GM19351 (cell line): Measurements from ENCODE around the gene ZFP62.
"Not testable (repeated sequence)": the region's sequence is repeated elsewhere in the genome, so short reads cannot be mapped to it uniquely, and the experiment has no call there.

ENCODE experiments used
- ATAC-seq: cut with Tn5 transposase; IDR thresholded peaks from one replicate; pipeline ENCODE4 v1.9.1; 2021; ENCODE audit warnings: mild to moderate bottlenecking, moderate library complexity; ENCODE audit not compliant: unreplicated experiment

ZFP62 gene

DNA sequence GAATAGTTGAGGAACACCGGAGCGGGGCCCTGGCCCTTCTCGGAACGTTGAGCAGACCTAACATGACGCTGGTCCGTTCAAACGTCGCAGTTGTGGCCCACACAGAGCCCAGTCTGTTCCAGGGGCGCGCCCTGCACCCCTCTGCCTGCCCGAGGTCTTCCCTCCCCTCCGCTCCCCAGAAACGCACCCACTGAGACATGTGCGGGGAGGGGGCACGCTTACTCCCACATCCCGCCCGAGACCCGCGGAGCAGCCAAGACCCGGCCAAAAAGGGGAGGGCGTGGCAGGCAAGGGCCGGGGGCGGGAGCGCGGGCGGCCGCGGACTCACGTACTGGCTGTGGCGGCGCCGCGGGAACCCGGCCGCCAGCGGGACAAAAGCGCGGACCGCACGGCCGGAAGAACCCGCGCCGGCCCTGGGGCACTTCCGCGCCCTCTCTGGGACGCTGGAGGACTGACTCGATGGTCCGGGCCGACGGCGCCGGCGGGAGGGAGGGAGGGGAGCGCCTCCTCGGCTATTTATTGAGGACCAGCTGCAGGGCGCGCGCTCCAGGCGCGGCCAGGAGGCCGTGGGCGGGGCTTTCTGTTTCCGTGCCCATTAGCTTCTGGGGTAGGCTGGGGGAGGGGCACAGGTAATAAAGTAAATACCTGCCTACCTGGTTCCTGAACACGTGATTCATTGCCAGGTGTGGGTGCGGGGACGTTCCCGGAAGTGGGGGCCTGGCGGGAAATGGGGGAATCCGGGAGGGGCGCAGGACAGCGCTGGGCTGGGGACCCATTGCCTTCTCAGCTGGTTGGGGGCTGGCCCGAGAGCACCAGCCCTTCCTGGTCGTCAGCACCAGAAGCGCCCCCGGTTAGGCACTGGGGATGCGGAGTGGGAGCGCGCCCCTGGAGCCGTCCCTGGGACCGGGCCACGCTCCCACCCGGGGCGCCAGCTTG, at the start of gene ZFP62:
TSS of gene ZFP62 (minus strand) at position 390 of the 936 bp plus-strand sequence. CDS start at position 333, 57 bp downstream.
- ATAC-seq, result peak; percentile 77

DNA sequence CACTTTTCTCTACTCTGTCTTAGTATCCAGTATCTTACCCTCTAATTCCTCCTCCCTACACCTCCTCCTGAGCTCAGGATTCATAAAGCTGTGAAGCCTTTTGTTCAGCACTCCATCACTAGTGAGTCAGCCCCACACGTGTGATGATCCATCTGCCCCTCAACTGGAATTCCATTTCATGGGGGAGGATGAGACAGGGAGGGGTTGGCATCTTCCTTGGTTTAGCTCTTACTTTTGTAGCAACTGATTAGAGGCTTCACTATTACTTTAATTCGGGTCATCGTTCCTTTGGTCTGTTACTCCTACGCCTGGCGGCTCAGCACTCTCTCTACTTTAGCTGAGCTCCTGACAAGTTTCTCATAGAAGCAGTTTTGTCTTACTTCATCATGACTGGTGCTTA, 49.7 kb upstream of the ZFP62 start:
- ATAC-seq, result no peak

DNA sequence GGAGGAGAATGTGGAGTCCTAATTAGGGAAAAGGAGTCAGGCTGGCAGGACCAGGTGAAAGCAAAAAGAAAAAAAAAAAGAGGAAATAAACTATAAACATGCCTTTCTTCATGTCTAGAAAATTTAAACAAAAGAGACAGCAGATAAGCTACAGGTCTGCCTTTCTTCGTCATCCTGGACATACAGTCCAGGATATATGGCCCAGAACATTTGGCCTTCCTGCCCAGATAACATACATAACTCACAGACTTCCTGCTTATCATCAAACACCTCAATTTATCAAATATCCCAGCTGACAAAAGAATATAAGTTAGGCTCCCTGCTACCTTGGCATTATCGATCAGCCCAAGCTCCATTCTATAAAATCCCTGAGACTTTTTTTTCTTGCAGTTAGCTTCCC, 49.1 kb upstream of the ZFP62 start:
- no peak for ATAC-seq

DNA sequence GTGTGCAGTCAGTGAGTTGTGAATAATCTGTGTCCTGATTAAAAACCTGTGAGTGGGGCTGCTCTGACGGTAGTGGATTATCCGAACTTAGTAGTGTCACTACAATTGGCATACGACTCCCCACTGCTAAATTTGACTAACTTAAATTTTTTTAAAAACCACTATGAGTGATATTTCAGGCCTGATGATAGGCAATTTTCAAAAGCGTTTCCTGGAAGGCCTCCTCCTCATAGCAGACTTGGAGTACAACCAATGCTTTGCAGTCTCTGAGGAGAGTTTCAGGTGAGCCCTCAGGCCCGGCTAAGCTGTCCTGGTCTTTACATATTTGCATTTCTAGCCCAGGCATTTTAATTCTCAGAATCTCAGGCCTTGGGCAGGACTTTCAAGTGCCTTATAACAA, 48.7 kb upstream of the ZFP62 start:
- ATAC-seq, result no peak

DNA sequence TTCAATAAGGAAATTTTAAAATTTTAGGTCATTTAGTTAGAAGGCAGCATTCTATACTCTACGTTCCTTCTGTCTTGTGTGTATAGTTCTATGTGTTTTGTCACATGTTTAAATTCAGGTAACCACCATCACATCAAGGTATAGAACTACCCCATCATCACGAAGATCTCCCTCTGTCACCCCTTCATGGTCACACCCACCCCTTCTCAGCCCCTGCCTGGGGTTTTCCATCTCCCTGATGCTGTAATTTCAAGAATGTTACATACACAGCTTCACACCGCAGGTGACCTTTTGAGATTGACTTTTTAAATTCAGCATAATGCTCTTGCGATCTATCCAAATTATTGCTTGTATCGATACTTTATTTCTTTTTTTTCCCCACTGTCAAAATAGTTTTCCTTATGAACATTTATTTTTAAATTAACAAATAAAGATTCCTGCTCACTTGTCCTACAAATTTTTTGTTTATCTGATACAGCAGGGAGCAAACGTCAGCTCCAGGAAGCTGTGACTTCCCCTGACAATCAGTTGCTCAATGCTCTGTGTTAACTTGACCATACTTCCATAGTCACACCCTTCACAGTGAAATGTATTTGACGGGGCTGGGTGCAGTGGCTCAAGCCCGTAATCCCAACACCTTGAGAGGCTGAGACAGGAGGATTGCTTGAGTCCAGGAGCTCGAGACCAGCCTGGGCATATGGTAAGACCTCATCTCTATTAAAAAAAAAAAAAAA, 48.1 kb upstream of the ZFP62 start:
- ATAC-seq, result no peak

DNA sequence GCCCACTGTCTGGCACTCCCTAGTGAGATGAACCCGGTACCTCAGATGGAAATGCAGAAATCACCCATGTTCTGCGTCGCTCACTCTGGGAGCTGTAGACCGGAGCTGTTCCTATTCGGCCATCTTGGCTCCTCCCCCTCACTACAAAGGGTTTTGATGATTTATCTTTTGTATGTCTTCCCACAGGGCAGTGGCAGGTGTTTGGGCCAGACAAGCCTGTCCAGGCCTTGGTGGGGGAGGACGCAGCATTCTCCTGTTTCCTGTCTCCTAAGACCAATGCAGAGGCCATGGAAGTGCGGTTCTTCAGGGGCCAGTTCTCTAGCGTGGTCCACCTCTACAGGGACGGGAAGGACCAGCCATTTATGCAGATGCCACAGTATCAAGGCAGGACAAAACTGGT, 47.3 kb upstream of the ZFP62 start:
- ATAC-seq, result no peak

DNA sequence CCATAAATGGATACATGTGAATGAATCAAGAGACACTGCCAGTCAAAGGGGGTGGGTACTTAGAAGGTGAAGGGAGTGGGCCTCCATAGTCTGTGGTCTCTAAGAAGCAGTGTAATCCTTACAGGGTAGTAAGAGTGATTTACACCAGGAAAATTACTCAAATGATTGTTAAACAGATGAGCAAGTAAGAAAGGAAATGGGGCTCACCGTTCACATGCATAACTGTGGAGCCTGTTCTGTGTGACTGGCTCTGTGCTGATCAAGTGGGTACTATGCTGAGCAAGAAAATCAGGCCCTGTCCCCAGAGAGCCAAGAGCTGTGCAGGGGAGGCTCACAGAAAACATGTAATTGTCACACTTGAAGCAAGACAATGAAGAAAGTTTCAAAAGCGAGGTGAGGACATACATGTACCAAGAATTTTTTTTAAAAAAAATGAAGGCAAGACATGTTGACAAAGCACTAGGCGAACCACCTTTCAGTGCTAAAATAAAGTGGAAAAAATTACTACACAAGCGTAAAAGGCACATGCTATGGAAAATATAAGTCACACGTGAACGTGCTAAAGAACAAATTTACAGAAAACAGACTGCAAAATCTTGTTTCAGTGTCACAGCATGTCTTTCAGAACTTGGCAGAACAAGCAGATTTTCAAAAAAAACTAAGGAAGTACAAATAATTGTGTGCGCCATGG, 40.4 kb upstream of the ZFP62 start:
- no peak for ATAC-seq

DNA sequence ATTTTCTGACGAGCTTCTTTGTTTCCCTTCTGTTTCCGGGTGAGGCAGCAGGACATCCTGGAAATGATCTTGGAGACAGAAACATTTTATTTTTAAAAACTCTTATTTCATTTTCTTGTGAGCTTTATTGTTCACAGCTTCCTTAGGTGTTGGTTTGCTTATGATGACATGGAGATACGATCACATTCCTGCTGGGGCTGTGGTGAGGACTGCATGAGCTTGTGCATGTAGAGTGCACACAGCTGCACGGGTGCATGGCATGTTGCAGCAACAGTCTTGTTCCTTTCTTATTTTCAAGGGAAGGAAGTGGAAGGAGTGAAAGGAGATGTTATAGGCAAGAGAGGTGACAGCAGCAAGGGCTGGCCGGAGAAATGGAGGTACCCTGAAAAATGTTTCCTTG, 39.1 kb upstream of the ZFP62 start:
- ATAC-seq, result no peak

DNA sequence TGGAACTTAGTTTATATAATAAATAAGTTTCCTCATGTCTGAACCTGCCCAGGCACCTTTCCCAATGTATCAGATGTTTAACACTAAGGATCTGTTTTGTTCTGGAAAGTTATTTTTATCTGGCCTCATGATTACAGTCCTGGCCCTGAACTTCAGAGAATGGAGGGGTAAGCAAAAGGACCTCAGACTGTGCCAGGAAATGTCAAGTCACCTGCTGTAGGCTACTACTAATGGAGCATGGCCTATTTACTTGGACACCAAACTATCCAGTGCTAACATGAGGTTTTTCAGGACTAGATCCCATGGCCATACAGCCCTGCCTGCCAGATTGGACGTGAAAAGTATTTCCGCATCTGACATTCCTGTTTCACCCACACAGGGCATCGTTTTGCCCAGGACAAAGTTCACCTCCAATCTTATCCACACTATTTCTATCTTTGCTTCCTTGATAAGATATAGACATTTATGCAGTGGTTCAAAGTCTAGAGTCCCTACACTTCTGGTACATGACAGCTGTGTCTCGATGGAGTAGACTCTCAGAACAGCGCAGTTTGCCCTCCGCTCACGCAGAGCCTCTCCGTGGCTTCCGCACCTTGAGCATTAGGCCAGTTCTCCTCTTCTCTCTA, 37.7 kb upstream of the ZFP62 start, which contains the start of gene BTNL8:
TSS of gene BTNL8 (plus strand) at position 539 of the 626 bp plus-strand sequence. CDS start 152 bp downstream, outside the sequence.
- ATAC-seq, result no peak

DNA sequence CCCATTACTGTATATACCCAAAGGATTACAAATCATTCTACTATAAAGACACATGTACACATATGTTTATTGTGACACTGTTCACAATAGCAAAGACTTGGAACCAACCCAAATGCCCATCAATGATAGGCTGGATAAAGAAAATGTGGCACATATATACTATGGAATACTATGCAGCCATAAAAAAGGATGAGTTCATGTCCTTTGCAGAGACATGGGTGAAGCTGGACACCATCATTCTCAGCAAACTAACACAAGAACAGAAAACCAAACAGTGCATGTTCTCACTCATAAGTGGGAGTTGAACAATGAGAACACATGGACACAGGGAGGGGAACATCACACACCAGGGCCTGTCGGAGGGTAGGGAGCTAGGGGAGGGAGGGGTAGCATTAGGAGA, 34.3 kb upstream of the ZFP62 start:
- not testable (repeated sequence) for ATAC-seq

DNA sequence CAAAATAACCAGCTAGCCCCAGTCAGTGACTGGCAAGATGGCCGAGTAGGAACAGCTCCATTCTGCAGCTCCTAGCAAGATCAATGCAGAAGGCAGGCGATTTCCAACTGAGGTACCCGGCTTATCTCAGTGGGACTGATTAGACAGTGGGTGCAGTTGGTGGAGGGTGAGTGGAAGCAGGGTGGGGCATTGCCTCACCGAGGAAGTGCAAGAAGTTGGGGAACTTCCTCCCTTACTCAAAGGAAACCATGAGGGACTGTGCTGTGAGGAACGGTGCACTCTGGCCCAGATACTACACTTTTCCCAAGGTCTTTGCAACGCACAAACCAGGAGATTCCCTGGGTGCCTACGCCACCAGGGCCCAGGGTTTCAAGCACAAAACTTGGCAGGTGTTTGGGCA, 28.3 kb upstream of the ZFP62 start:
- ATAC-seq, result no peak

DNA sequence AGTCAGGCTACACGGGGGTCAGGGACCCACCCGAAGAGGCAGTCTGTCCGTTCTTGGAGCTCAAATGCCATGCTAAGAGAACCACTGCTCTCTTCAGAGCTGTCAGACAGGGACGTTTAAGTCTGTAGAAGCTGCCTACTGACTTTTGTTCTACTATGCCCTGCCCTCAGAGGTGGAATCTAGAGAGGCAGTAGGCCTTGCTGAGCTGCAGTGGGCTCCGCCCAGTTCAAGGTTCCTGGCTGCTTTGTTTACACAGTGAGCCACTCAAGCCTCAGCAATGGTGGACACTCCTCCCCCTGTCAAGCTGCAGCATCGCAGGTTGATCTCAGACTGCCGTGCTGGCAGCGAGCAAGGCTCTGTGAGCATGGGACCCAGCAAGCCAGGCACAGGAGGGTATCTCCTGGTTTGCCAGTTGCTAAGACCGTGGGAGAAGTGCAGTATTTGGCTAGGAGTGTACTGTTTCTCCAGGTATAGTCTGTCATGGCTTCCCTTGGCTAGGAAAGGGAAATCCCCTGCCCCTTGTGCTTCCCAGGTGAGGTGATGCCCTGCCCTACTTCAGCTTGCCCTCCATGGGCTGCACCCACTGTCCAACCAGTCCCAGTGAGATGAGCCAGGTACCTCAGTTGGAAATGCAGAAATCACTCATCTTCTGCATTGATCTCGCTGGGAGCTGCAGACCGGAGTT, 24.9 kb upstream of the ZFP62 start:
- ATAC-seq, result not testable (repeated sequence)

DNA sequence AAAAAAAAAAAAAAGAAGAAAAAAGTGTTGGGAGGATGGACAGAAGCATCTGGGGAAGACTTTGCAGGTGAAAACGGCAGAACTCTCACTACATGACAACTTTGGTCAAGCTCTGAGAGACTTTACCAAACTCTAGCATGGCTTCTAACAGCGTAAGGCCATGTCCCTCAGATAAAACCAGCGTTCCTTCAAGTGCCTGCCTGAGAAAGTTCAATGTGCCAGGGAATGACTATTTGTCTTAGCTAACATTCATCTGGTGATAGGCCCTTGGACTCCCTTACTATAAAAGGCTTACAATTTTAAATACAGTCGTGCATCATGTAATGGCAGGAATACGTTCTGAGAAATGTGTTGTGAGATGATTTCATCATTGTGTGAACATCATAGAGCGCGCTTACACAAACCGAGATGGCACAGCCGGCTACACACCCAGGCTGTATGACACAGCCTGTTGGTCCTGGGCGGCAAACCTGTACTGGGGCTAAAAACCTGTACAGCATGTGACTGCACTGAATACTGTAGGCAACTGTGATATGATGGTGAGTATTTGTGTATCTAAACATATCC, 14.9 kb upstream of the ZFP62 start:
- ATAC-seq, result no peak

DNA sequence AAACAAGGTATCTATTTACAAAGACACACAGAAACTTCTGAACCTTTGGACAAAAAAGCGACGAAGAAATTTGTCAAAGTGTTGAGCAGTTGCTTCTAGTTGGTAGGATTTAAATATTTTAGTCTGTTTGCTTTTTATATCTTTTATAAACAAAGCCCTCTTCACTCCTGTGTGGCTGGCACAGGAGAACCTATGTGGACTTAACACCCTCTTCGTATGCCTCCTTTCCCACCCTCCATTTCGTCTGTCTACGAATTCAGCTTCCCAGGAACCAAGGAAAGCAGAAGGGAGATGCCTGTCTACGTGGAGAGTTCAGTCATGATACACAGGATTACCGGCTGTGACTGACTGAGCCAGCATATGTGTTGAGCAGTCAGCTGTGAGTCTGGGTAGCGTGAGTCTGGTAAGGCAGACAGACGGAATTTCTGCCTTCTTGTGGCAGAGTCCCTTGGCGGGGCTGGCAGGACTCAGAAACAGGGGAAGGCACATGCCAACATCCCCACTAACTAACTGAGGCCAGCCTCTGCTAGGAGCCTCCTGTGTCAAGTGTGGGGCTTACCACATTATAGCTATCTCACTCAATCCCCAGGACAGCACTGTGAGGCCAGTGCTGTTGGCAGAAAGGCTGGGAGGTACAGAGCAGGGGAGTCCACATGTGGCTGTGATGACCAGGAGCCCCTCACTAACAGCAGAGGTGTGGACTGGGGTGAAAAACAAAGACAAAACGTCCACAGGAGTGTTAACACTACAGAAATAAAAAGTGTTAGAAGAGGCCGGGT, 13.9 kb upstream of the ZFP62 start:
- ATAC-seq, result no peak

DNA sequence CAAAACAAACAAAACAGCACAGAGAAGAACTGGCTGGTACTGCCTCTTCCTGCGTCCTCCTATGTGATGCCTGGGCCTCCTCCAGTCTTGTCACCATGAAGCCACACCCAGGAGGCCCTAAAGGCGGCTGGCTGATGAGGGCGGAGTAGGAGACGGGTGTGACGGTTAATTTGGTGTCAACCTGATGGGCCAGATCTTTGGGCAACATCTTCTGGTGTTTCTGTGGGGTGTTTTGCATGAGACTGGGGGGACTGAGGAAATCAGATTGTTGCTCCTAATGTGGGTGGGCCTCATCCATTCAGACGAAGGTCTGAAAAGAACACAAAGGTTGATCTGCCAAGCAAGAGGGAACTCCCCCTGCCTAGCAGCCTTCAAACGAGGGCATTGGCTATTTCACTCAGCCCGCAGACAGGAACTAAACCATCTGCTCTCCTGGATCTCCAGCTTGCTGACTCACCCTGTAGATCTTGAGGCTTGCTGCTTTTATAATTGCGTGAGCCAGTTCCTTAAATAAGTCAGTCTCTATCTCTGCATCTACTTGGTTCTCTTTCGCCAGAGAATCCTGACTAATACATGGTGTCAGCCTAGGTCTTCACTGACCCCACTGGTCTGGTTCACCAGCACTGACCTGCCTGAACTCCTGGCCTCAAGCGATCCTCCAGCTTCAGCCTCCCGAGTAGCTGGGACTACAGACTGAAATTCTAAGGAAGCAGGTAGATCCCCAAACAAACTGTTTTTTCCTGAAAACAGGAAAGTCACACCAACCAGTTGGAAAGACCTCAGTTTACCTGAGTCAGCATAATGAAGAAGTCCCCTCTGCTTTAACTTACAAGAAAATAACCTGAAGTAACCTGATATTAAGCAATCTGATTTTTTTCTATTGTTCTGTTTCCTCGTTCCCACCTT, 12.8 kb upstream of the ZFP62 start:
- ATAC-seq, result no peak

DNA sequence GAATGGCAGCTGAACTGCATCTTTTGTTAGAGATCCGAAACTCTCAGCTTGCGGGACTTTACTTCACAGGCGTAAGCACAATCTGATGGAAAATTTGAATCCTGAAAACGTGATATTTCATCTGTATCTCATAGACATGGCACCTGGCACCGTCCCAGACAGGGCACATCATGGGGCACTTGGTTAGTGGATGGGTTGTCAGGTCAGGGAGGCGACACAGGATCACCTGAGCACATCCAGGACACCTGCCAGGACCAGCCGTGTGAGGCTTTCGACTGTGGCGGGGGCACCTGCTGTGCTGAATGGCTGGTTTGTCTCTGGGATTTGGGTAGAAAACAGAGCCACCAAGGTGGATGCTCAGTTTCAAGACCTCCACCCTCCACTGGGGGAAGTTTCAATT, 11.3 kb upstream of the ZFP62 start:
- ATAC-seq, result no peak

DNA sequence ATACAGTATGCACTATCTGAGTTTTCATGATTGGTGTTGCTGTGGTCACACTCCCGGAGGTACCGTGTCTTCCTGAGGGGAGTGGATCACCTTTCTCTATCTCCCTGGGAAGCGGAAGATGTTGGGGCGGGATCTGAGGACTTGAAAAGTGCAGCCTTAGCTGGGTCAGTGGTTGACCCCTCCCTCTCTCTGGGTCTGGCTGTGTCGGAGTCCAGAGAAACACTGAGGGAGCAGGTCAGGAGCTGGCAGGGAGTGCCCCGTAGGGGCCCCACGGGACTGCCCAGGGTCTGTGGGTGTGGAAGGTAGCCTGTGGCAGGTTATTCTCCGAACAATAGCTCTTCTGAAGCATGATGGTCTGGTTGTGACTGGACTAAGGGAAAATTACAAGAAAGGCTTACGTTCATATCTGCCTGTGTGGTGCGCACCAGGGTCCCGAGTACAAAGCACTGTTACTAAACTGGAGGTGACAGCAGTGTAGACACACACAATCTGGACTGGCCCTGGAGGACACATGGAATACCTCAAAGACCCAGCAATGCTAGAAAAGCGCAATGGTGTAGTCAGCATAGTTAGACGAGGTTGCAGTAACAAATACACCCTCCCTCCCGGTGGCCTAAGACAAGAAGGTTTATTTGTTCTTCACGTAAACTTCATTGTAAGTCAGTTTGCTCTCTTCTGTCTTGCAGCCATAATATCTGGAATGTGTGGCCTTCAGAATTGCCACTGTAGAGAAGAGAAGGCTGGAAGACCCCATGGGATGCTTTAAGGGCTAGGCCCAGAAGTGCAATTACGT, 9.4 kb upstream of the ZFP62 start:
- no peak for ATAC-seq
